Activated naive CD4-positive, alpha-beta T cell treated with anti-CD3 and anti-CD28 coated beads, Interleukin-2, amount 10 ng/mL, durations not matched to agents 7 days and 5 days (primary cell): ENCODE data around the gene TRAF6.
"Not testable (repeated sequence)": the region's sequence is repeated elsewhere in the genome, so short reads cannot be mapped to it uniquely, and the experiment has no call there.

Experiments used
- CTCF ChIA-PET: fragments of 350-600 bp; sonication (Branson Sonifier 250); formaldehyde crosslinking; loops from one replicate; lab custom pipeline; 2021; ENCODE audit warnings: antibody characterized with exemption; lab: Charles Lee
- DNase-seq: peaks from one replicate; pipeline ENCODE4 v3.0.0-alpha.2; 2020
- H3K27ac Mint-ChIP-seq: one replicate; pipeline ENCODE4 v1.8.0; 2021; ENCODE audit warnings: mild to moderate bottlenecking, moderate library complexity, mixed read lengths
- H3K27me3 Mint-ChIP-seq: one replicate; pipeline ENCODE4 v1.8.0; 2021; ENCODE audit warnings: mild to moderate bottlenecking, mixed read lengths
- H3K36me3 Mint-ChIP-seq: one replicate; pipeline ENCODE4 v1.8.0; 2021; ENCODE audit warnings: mixed read lengths
- H3K4me1 Mint-ChIP-seq: one replicate; pipeline ENCODE4 v1.8.0; 2021; ENCODE audit warnings: mixed read lengths
- H3K4me3 Mint-ChIP-seq: one replicate; pipeline ENCODE4 v1.8.0; 2021; ENCODE audit warnings: mild to moderate bottlenecking, moderate library complexity, mixed read lengths
- H3K9me3 Mint-ChIP-seq: one replicate; pipeline ENCODE4 v1.8.0; 2021; ENCODE audit warnings: mixed read lengths

The TRAF6 gene

DNA sequence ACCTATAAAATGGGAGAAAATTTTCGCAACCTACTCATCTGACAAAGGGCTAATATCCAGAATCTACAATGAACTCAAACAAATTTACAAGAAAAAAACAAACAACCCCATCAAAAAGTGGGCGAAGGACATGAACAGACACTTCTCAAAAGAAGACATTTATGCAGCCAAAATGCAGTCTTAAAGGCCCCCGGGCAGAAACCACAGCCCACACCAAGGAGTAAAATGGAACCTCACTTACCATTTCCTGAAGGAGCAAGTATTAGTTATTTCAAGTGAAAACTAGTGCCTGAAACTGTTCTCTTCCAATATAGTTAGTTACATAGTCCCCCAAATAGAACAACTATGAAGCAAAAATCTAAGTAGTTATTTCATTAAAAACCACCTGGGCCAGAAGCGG lies 27.0 kb downstream of the TRAF6 start:
- Mint-ChIP-seq H3K4me1 (peaks cover 16% of the 10 kb centered on the region), H3K36me3 (peaks cover 29% of the 10 kb centered on the region)
- DNase-seq, CTCF ChIA-PET, H3K27ac Mint-ChIP-seq, H3K27me3 Mint-ChIP-seq, H3K9me3 Mint-ChIP-seq, H3K4me3 Mint-ChIP-seq: not testable (repeated sequence)

DNA sequence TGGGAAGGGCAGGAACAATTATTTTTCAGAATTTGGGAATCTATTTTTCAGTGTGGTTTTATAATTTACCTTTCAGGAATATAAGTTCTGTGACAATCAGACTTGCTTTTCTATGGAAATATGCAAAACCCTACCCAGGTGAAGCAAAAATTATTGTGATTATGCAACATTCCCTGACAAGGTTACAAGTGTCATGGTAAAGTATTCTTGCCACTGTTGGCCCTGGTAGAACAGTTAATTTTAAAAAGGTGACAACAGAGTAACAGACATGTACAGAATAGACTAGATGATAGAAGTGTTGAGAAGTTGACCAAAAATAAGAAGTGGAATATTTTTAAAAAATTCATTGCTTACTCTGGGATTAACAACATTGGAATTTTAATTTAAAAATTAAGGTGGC lies 29.2 kb downstream of the TRAF6 start:
- no peak overlapping the region for H3K4me3 Mint-ChIP-seq
- no peak overlapping the region for H3K27ac Mint-ChIP-seq
- no peak for DNase-seq
- peaks cover 17% of the 10 kb centered on the region for H3K36me3 Mint-ChIP-seq
- peaks cover 3% of the 10 kb centered on the region for H3K9me3 Mint-ChIP-seq
- peaks cover 8% of the 10 kb centered on the region for H3K4me1 Mint-ChIP-seq
- H3K27me3 Mint-ChIP-seq: no peaks in the 10 kb centered on the region
- CTCF ChIA-PET: interaction anchor here (0.7 to 6.4 kb wide), 10 partner anchors 9 to 300 kb away, joined by 3 to 175 read pairs (median 10); partner anchors contain the start of genes COMMD9 and PRR5L

DNA sequence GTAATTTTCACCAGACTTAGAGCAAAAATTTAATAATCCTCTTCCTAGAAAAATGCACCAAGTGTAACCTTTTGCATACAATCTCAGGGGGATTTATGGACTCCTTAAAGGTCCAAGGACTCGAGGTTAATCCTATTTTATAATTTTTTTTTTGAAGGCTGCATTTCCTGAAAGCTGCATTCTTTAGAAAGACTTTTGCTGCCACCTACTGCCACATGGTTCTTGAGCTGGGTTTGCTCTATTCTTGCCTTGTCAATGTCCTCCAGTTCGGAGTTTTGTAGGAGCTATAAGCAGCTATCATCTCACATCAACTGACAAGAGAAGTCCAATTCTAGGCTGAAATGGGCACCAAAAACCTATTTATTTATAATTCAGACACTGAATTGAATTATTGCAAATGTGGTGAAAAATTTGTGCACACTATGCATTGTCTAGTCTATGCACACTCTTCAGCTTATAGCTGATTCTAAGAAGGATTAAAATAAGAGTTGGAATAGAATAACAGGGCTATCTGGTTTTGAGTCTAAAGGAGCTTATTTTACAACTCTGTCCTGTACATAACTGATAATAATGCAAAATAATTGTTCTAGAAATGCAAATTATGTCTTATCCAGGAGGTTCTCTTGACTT lies 31.3 kb downstream of the TRAF6 start:
- H3K4me1 Mint-ChIP-seq: peaks cover 6% of the 10 kb centered on the region
- H3K27me3 Mint-ChIP-seq: no peaks in the 10 kb centered on the region
- peaks cover 3% of the 10 kb centered on the region for H3K9me3 Mint-ChIP-seq
- H3K4me3 Mint-ChIP-seq: no peak overlapping the region
- DNase-seq: peak; percentile 43
- CTCF ChIA-PET: interaction anchor here (0.7 to 6.4 kb wide), 37 partner anchors 8 to 863 kb away, joined by 3 to 175 read pairs (median 4); partner anchors contain the start of genes COMMD9 and PRR5L
- H3K36me3 Mint-ChIP-seq: peaks cover 10% of the 10 kb centered on the region
- H3K27ac Mint-ChIP-seq: no peak overlapping the region

DNA sequence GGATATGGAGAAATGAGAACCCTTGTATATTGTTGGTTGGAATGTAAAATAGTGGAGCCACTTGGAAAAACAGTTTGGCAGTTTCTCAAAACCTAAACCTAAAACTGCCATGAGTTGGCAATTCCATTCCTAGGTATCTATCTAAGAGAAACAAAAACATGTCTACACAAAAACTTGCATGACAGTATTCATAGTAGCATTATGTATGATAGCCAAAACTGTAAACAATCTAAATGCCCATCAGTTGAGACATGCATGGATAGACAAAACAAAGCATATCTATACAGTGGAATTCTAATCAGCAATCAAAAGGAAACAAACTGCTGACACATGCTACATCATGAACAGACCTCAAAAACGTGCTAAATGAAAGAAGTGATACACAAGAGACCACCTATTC lies 34.9 kb downstream of the TRAF6 start:
- CTCF ChIA-PET: interaction anchor here (6.4 kb wide), 1 partner anchor 183 kb away, joined by 175 read pairs; the partner anchor contains the start of genes COMMD9 and PRR5L
- Mint-ChIP-seq H3K36me3 (peaks cover 2% of the 10 kb centered on the region), H3K4me3 (no peak overlapping the region), H3K4me1 (no peaks in the 10 kb centered on the region), H3K27ac (no peak overlapping the region), H3K27me3 (no peaks in the 10 kb centered on the region), H3K9me3 (no peaks in the 10 kb centered on the region)
- no peak for DNase-seq

DNA sequence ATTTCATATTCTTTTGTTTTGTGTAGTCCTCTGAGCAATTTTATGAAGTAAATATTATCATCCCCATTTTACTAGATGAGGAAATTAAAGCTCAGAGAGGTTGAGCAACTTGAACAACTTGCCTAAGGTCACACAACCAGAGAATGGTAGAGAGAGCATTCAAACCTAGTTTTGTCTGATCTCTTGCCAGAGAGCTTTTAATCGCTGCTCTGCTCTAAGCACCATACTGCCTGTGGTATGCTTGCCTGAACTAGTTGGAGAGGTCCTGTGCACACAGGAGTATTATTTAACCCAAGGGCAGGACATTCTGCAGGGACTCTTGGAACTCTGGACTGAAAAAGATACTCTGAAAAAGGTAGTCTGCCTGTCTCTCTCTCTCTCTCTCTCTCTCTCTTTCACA lies 38.5 kb downstream of the TRAF6 start:
- peaks cover 12% of the 10 kb centered on the region for H3K27me3 Mint-ChIP-seq
- no peak overlapping the region for H3K4me3 Mint-ChIP-seq
- CTCF ChIA-PET: interaction anchor here (2.7 kb wide), 1 partner anchor 118 kb away, joined by 8 read pairs; no protein-coding TSS in a partner anchor
- no peaks in the 10 kb centered on the region for H3K36me3 Mint-ChIP-seq
- DNase-seq: no peak
- no peak overlapping the region for H3K27ac Mint-ChIP-seq
- no peaks in the 10 kb centered on the region for H3K9me3 Mint-ChIP-seq
- H3K4me1 Mint-ChIP-seq: no peaks in the 10 kb centered on the region

DNA sequence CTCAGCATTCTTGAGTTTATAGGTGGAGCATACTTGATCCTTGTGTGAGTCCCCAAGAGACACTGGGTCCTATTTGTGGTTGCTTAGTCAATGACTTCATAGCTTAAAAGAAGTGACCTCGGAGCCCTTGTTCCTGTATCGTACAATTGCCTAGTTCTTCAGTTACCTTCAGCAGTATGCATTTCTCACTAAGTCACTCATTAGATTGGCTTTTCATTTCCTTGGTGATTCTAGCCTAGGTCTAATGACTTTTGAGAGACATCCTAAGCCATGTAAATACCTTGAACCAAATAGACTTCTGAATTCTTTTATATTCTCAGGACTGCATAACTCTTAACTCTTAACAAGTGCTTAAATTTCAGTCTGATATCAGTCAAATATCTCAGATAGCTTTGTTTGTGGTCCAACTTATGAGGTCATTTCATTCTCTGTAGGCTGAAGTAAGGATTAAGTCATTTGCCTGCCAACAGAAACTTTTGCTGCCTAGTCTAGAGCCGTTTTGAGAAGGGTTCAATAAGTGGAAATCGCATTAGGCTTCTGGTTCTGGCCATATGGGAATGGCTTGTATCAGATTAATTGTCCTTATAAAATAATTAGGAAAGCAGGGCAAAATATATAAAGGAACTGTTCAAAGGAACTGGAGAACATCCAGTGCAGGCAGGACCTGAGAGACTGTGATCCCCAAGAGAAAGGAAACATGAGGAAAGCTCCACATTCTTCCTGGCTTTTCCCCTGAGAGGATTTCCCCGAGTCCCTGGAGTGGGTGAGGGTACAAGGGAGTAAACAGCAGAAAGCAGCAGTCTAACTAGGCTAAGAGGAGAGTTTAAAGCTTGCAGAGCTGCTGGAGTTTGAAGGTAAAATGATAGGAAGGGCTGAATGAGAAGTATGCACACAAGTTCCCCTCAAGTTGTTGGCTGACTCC lies 39.9 kb downstream of the TRAF6 start:
- H3K36me3 Mint-ChIP-seq: no peaks in the 10 kb centered on the region

DNA sequence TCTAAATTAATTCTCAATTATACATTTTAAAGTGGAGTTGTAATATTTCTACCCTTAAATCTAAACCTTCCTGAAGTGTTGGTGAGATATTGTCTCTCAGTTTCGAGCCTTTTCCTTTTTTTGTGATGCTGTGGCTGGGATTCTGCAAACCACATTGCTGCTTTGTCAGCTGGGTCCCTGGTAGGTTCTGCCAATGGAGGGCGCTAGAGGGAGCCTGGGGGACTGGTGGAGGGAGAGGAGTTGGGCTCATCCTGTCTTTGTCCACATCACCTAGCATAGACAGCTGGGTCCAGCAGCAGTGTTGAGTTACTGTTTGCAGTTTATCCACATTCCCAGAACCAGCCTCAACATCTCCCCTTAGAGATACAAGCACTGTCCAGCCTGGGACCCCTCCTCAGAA lies 41.0 kb downstream of the TRAF6 start:
- Mint-ChIP-seq H3K4me1 (no peaks in the 10 kb centered on the region), H3K27ac (no peak overlapping the region), H3K9me3 (no peaks in the 10 kb centered on the region), H3K27me3 (peaks cover 17% of the 10 kb centered on the region), H3K36me3 (no peaks in the 10 kb centered on the region), H3K4me3 (no peak overlapping the region)
- CTCF ChIA-PET: interaction anchor here (1.2 to 3.2 kb wide), 5 partner anchors 10 to 84 kb away, joined by 3 to 18 read pairs (median 4); no protein-coding TSS in a partner anchor
- DNase-seq: peak; percentile 35

More for the DNA sequence above, 39.9 kb downstream of the TRAF6 start:
- H3K27me3 Mint-ChIP-seq: peaks cover 14% of the 10 kb centered on the region
- no peak for DNase-seq
- no peak overlapping the region for H3K4me3 Mint-ChIP-seq
- no peaks in the 10 kb centered on the region for H3K9me3 Mint-ChIP-seq
- CTCF ChIA-PET: interaction anchor here (0.7 to 3.2 kb wide), 4 partner anchors 9 to 178 kb away, joined by 3 to 18 read pairs (median 3); no protein-coding TSS in a partner anchor
- H3K4me1 Mint-ChIP-seq: no peaks in the 10 kb centered on the region
- H3K27ac Mint-ChIP-seq: no peak overlapping the region

DNA sequence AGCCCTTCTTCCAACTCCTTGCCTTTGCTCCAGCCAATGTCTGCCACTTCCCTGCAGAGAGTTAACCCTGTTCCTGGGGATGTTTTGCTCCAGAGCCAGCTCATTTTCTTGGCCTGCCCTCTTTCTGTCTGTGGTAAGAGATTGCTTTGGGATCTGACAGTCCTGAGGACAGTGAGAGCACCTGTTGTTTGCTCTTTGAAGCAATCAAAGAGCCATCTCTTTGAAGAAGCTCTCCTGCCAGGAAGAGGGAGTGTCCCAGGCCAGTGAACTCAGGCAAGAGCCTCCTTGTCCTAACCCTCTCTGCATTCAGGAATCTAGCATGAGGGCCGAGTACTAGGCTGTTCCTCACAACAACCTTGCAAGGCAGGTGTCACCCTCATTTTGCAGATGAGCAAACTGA lies 42.2 kb downstream of the TRAF6 start:
- H3K9me3 Mint-ChIP-seq: no peaks in the 10 kb centered on the region
- no peaks in the 10 kb centered on the region for H3K4me1 Mint-ChIP-seq
- no peak overlapping the region for H3K4me3 Mint-ChIP-seq
- DNase-seq: no peak
- CTCF ChIA-PET: interaction anchor here (1.2 to 3.2 kb wide), 5 partner anchors 11 to 114 kb away, joined by 3 to 18 read pairs (median 5); no protein-coding TSS in a partner anchor
- H3K27ac Mint-ChIP-seq: no peak overlapping the region
- H3K36me3 Mint-ChIP-seq: no peaks in the 10 kb centered on the region
- peaks cover 28% of the 10 kb centered on the region for H3K27me3 Mint-ChIP-seq

DNA sequence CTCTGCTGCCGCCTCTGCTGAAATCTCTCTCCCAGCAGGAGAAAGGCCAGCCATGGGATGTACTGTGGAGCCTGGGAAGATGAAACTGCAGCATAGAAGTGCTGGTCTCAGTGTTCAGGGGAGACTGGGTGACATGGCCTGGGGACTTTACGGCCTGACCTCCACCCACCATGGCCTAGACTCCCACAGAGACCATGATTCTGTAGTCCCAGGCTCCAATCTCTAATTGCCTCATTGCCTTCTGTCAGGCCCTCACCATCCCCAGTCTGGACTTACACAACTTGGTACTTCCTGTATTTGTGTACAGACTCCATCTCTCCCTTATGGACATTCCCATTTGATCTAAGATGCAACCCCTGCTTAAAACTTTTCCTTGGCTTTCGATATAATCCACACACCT lies 43.1 kb downstream of the TRAF6 start:
- DNase-seq: no peak
- CTCF ChIA-PET: interaction anchor here (1.3 to 2.4 kb wide), 3 partner anchors 12 to 114 kb away, joined by 5 to 13 read pairs (median 6); no protein-coding TSS in a partner anchor
- H3K27ac Mint-ChIP-seq: no peak overlapping the region
- H3K9me3 Mint-ChIP-seq: no peaks in the 10 kb centered on the region
- no peaks in the 10 kb centered on the region for H3K4me1 Mint-ChIP-seq
- no peak overlapping the region for H3K4me3 Mint-ChIP-seq
- H3K27me3 Mint-ChIP-seq: peaks cover 30% of the 10 kb centered on the region
- H3K36me3 Mint-ChIP-seq: no peaks in the 10 kb centered on the region

DNA sequence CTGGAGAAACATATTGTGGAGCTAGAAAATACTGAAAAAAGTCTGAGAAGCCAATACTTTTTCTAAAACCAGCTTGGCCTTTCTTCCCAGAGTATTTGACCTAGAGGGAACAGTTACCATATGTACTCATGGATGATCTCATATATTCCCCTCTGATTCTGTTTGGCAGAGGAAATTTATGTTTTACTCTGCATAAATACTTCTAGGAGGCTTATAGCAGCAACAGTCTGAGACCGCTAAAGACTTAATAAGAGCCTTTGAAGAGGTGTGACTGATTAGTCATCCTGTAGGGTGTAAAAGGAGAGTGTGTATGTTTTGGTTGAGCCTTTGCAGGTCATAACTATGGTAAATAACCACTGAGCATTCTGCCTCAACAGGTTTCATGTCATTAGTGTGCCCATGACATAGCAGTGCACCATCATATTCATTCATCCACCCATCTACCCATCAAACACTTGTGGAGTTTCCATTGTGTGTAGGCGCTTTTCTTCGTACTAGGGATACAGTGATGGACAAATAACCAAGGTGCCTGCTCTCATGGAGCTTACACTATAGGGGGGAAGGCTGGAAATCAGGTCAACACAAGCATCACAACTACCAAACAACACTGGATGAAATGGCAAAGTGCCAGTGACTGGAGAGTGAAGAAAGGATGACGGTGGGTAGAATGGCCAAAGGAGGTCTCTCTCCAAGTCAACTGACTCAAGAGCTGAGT lies 44.5 kb downstream of the TRAF6 start:
- Mint-ChIP-seq H3K4me3 (no peak overlapping the region), H3K36me3 (no peaks in the 10 kb centered on the region), H3K9me3 (no peaks in the 10 kb centered on the region), H3K27ac (no peak overlapping the region), H3K27me3 (peaks cover 30% of the 10 kb centered on the region), H3K4me1 (peaks cover under 1% of the 10 kb centered on the region)
- CTCF ChIA-PET: interaction anchor here (0.7 to 1.5 kb wide), 4 partner anchors 10 to 173 kb away, joined by 3 to 5 read pairs (median 4); no protein-coding TSS in a partner anchor
- DNase-seq: no peak

DNA sequence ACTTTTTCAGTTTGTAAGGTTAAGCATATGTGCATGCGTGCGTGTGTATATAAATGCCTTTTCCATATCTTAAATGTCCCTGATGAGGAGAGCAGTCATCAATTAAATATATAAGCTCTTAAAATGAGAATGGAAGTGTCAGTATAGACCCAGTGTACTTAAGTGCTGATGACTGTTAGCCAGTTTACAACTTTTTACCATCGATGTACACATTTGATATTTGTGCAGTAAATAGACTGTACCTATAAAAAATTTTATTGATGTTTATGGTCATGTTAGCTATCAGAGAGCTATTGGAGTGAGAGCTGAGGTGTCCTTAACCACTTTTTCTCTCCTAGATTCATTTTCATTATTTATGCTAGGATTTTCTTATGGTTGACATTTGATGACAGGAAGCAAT lies 45.4 kb downstream of the TRAF6 start:
- peaks cover 30% of the 10 kb centered on the region for H3K27me3 Mint-ChIP-seq
- peaks cover 6% of the 10 kb centered on the region for H3K4me1 Mint-ChIP-seq
- H3K27ac Mint-ChIP-seq: no peak overlapping the region
- H3K9me3 Mint-ChIP-seq: no peaks in the 10 kb centered on the region
- no peaks in the 10 kb centered on the region for H3K36me3 Mint-ChIP-seq
- DNase-seq: no peak
- CTCF ChIA-PET: interaction anchor here (0.7 to 2.9 kb wide), 4 partner anchors 9 to 111 kb away, joined by 3 to 8 read pairs (median 4); no protein-coding TSS in a partner anchor
- no peak overlapping the region for H3K4me3 Mint-ChIP-seq

DNA sequence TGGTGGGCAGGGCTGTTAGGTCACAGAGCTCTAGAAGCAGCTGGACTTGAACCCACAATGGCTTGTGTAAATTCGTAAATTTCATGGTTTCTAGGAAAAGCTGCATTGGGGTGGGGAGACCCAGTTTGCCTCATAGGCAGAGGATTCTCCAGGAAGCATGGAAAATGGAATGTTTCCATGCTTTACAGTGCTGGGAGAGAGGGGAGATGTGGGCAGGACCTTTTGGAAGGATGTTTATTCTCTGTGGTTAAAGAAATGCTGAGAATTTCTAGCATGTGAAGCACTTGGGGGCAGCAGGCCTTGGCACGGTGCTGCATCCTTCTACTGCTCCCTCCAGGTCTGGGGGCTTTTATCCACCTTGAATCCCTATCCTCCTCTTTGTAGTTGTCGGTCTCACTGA lies 46.3 kb downstream of the TRAF6 start:
- Mint-ChIP-seq H3K9me3 (no peaks in the 10 kb centered on the region), H3K27me3 (peaks cover 32% of the 10 kb centered on the region), H3K4me1 (peaks cover 6% of the 10 kb centered on the region), H3K4me3 (no peak overlapping the region), H3K27ac (no peak overlapping the region), H3K36me3 (no peaks in the 10 kb centered on the region)
- DNase-seq: no peak
- CTCF ChIA-PET: interaction anchor here (2.9 kb wide), 1 partner anchor 110 kb away, joined by 8 read pairs; no protein-coding TSS in a partner anchor

DNA sequence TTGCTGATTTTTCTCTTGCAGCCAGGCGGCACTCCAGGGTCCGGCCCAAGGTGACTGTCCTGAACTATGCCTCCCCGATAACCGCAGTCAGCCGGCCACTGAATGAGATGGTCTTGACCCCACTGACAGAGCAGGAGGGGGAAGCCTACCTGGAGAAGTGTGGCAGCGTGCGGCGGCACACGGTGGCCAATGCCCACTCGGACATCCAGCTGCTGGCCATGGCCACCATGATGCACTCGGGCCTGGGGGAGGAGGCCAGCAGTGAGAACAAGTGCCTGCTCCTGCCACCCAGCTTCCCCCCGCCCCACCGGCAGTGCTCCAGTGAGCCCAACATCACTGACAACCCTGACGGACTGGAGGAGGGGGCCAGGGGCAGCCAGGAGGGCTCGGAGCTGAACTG lies 47.8 kb downstream of the TRAF6 start:
- H3K4me3 Mint-ChIP-seq: no peak overlapping the region
- H3K27ac Mint-ChIP-seq: no peak overlapping the region
- no peak for DNase-seq
- CTCF ChIA-PET: interaction anchor here (2.9 kb wide), 1 partner anchor 109 kb away, joined by 8 read pairs; no protein-coding TSS in a partner anchor
- no peaks in the 10 kb centered on the region for H3K36me3 Mint-ChIP-seq
- H3K27me3 Mint-ChIP-seq: peaks cover 28% of the 10 kb centered on the region
- peaks cover 6% of the 10 kb centered on the region for H3K4me1 Mint-ChIP-seq
- no peaks in the 10 kb centered on the region for H3K9me3 Mint-ChIP-seq
